ENCODE results near the gene GRK6. TPM values are rescaled to one million over a fixed set of nuclear protein-coding genes. Genes with fewer than 3 reads are reported as not detected.

GRK6 gene
- total RNA-seq, 1 donor from 2014 or later: 17.6 TPM

DNA sequence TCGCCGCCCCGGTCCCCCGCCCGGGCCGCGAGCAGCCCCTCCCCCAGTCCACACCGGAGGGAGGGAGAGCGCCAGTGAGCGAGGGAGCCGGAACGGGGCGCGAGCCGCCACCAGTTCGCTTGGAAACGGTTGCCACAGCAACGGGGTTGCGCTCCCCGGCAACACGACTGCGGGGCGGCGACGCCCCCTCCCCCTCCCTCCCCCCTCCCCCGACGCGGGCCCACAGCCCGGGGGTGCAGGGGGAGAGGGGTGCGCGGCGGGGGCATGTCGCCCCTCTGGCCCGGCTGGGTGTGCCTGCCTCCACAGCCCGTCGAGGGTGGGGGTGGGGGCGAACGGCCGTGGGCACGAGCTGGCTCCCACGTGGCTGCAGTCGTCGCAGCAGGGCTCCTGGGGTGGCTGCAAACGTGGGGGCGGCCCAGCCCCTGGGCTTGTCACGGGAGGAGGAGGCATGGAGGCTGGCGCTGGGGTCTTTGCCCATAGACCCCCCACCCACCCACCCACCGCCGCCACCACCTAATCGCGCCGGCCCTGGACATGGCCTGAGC lies 20.7 kb downstream of the GRK6 start:
- DNase-seq (peak; percentile 57), ATAC-seq (no peak)
- intact Hi-C loops (cut with micrococcal nuclease): no loop called here

DNA sequence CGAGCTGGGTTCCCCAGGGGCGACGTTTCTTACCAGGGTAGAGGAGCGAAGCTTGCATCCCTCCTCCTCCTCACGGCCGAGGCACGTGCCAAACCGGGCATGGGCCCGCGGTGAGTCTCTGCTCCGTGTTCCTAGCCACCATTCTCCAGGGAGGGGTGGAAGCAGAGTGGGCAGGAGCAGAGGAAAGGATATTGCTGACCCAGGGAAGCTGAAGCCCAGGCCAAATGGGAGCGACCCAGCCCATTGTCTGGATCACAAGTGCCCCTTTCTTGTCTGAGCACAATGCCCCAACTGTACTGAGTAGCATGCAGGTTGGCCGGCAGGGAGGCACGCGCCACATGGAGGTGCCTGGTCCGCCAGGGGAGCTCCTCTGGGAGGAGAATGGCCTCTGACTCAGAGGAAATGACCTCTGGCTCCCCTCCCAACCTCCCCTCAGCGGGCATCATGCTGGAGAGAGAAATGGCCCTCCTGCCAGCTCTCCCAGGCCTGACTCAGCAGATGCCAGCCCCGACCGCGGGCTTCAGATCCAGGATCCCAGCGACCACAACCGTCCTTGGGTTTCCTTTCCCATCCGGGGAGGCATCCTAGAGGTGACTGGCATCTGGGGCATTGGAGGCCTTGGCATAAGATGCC lies 21.3 kb downstream of the GRK6 start:
- DNase-seq (peak; percentile 60), ATAC-seq (peak; percentile 57)
- intact Hi-C loops (cut with micrococcal nuclease): no loop called here

DNA sequence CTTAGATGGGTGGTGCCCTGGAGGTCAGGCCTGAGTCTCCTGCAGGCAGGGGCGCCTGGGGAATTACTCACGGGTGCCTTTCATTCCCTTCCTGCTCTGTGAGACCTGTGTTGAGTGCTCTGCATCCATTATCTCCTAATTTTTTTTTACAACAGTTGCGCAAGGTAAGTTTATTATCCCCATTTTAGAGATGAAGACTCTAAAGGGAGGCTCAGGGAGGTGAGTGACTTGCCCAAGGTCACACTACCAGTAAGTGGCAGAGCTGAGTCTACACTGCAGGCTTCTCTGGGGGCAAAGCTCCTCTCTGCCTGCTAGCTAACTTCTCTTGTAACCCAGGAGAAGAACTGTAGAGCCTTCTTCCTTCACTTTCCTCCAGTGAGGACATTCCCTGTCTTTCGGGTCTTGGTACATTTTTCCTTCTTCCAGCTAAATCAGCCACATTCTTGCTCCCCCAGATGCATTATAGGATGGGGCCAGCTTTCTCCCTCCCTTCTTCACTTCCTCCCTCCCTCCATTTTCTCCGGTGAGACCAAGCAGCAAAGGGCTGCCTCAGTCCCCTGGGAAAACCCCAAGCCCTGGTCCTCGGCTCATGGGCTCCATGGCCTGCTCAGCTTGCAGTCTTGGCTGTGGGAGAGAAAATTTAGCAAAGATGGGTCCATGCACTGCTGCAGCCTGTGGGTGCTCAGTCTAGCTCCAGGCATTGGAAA lies 21.9 kb downstream of the GRK6 start:
- no peak for DNase-seq
- intact Hi-C loops (cut with micrococcal nuclease): no loop called here
- ATAC-seq: no peak

DNA sequence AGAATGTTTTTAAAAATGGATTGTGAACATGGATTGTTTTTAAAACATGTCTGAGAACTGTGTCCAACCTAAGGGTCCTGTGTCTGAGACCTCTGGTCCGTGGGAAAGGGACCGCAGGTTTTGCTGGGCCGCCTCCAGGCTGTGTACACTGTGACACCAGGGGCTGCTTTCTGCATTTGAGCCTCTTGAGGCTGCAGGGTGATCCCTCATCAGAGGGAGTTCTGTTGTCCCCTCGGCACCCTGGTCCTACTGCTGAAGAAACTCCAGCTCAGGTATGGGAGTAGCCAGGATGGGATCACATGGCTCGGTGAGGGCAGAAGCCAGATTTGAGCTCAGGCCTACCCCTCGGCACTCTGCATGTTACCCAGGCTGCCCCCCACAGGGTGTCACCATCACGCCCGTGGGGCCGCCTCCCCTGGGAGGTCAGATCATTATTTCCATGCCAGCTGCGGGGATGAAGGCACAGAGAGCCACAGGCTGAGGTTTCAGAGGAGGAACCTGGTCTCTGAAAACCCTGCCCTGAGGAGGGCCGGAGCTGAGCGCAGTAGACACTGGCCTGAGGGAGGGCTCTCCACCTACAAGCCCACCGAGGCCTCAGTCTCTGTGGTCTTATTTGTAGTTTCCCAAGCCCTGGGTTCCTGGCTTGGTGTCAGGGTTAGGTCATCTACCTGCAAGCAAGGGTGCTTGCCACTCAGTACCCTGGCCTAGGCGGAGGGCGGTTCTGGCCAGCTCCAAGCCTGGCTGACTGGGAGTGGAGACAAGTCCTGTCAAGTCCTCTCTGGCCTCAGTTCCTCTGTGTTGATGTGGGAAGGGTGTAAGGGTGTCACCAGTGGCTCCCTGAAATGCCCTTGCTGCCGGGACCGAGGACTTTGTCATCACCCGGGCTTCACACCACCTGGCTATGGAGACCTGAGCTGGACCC lies 22.9 kb downstream of the GRK6 start:
- ATAC-seq: no peak
- intact Hi-C loops (cut with micrococcal nuclease): loop anchor here (5.0 kb wide), 1 partner anchor 57 kb away; no protein-coding TSS in a partner anchor

DNA sequence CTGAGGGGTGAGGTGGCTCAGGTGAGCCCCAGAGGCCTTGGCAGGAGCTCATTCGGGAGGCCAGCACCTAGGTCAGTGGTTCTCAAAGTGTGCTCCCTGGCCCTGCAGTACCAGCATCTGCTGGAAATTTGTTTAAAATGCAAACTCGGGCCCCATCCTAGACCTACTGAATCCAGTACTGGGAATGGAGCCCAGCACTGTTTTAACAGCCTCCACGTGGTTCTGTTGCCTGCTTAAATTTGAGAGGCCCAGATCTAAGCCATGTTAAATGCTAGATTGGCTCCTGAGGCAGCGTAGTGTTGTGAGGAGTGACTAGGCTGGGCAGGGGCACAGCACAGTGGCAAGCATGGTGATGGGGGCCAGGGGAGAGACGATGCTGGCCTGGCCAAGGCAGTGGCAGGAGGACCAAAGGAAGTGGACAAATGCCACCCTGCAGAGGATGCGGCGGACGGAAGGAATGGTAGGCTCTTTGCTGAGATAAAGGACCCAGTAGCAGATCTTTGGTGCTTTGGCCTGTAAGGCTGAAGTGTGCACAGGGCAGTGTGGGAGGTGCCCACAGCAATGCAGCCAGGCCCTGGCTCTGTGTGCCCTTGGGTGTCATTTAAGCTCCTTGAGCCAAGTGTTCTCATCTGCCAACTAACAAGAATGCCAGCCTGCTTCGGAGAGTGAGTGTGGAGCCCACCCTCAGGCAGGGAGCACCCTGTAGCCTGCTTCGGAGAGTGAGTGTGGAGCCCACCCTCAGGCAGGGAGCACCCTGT lies 24.4 kb downstream of the GRK6 start:
- intact Hi-C loops (cut with micrococcal nuclease): loop anchor here (5.0 kb wide), 1 partner anchor 59 kb away; no protein-coding TSS in a partner anchor
- ATAC-seq: no peak
- DNase-seq: no peak

More for the DNA sequence above, 22.9 kb downstream of the GRK6 start:
- no peak for DNase-seq

DNA sequence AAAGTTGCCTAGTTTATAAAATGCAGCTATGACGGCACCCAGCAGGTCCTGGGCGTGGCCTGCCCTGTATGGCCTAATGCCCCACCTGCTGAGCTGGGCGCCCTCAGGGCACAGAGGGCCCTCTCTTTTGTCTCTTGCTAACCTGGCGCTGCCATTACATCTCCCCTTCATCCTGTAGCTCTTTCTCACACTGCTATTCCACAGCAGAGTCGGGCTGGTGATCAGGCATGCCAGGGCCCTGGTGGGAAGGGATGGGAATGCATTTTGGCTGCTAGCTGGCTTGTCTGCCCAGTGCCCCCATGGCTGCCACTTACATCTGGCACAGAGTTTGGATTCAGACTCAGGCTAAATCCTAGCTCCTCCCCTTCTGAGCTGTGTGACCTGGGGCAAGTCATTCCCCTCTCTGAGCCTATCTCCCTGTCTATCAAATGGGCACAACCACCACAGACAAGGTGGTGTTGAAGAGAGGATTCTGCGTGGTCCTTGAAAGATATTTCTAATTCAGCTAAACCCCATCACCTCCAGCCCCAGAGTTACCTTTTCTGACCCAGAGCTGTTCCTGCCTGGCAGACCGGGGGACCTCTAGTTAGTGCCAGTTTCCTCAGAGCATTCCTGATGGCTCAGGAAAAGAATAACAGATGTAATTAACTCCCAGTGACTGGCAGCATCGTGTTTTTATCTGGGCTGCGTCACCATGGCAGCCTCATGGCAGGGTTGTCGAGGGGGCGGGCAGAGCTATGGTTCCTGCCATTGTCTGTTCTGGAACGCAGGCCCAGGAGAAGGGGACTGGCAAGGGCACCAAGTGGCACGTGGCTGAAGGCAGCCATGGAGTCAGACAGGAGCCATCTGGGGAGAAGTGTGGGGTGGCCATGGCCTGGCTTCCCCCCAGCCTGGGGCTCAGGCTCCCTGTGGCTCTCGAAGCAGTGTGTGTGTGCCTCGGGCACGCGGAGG lies 26.5 kb downstream of the GRK6 start:
- no peak for DNase-seq
- intact Hi-C loops (cut with micrococcal nuclease): loop anchor here (5.0 kb wide), 1 partner anchor 61 kb away; no protein-coding TSS in a partner anchor
- no peak for ATAC-seq

DNA sequence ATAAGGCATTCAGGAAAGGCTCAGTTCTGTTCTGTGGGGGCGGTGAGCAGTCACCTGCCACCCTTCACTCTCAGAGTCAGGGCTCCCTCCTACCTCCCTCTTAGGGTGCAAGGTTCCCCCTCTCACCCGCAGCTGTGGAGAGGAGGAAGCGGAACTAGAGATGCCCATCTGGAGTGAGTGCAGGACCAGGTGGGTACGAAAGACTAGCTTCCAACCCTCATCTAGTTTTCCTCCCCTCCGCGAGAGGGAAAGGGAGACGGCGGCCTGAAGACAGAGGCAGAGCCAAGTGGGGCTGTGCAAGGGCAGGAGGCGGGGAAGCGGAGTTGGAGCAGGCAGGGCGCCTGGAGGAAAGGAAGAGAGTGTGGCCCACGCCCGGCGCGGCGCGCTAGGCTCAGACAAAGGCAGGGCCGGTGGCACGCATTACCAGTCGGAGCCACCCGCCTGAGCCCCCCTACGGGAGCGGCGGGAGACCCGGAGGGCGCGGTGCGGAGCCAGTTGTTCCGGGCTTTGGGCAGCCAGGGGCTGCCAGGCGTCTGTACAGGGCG lies 27.4 kb downstream of the GRK6 start:
- peak; percentile 6 for ATAC-seq
- intact Hi-C loops (cut with micrococcal nuclease): loop anchor here (5.0 kb wide), 1 partner anchor 62 kb away; no protein-coding TSS in a partner anchor
- DNase-seq: peak; percentile 63

DNA sequence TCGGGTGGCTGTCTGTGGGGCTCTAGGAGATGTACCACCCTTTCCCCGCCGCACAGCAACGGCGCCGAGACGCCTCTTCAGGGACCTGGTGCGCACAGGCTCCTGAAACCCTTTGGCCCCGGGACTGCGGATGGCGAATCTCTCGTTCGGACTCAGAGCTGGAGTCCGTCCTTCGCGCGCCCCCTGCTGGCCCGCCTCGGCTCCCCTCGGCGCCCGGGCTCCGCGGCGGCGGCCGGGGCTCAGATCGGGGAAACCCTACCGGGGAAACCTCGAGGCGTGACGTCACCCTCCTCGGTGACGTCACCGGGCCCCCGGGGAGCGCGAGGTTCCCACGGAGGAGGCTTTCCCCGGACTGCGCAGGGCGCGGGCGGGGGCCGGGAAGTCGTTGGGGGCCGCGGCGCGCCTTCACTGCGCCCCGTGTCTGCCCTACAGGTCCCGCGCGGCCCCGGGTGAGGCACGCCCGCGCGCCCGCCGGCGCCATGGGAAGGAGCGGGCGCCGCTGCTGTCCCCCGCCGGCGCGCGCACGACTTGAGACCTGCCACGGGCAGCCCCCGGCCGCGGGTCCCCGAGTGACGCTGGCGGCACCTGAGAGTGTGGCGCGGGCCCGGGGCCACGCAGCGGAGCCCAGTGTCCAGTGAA lies 28.0 kb downstream of the GRK6 start:
- DNase-seq (peak; percentile 95), ATAC-seq (peak; percentile 73)
- intact Hi-C loops (cut with micrococcal nuclease): loop anchor here (5.0 kb wide), 1 partner anchor 62 kb away; no protein-coding TSS in a partner anchor

DNA sequence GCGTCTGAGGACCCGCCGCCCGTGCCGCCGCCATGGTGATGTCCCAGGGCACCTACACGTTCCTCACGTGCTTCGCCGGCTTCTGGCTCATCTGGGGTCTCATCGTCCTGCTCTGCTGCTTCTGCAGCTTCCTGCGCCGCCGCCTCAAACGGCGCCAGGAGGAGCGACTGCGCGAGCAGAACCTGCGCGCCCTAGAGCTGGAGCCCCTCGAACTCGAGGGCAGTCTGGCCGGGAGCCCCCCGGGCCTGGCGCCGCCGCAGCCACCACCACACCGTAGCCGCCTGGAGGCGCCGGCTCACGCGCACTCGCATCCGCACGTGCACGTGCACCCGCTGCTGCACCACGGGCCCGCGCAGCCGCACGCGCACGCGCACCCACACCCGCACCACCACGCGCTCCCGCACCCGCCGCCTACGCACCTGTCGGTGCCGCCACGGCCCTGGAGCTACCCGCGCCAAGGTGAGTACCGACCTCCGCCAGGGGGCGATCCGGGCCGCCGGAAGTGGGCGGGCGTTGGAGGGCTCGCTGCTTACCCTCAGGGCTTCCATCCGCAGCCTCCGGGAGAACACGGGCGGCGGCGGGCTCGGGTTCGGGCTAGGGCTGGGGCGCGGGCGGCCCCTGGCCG lies 28.7 kb downstream of the GRK6 start:
- DNase-seq (peak; percentile 87), ATAC-seq (peak; percentile 67)
- intact Hi-C loops (cut with micrococcal nuclease): no loop called here

DNA sequence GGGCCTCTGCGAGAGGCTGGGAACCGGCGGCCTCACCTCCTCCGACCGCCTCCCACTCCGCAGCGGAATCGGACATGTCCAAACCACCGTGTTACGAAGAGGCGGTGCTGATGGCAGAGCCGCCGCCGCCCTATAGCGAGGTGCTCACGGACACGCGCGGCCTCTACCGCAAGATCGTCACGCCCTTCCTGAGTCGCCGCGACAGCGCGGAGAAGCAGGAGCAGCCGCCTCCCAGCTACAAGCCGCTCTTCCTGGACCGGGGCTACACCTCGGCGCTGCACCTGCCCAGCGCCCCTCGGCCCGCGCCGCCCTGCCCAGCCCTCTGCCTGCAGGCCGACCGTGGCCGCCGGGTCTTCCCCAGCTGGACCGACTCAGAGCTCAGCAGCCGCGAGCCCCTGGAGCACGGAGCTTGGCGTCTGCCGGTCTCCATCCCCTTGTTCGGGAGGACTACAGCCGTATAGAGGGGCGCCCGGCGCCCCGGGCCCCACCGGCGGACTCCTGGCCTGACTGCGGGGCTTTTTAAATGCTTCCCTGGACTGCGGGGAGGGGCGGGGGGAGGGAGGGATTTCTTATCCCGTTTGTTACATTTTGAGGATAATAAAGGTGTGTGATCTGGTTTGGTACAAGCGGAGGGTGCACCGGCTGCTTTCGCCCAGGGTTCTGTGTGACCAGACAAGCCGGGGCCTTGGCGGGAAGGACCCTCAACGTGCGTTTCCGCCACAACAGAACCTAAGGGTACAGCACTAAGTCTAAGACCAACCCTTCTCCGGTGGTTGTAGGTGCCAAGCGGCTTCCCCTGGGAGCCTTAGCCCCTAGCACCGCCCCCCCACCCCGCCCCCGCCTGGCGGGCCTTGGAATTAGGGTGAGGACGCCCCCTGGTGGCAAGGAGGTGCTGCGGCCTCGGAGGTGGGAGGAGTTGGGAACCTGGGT lies 29.4 kb downstream of the GRK6 start:
- ATAC-seq: peak; percentile 72
- peak; percentile 95 for DNase-seq
- intact Hi-C loops (cut with micrococcal nuclease): no loop called here

DNA sequence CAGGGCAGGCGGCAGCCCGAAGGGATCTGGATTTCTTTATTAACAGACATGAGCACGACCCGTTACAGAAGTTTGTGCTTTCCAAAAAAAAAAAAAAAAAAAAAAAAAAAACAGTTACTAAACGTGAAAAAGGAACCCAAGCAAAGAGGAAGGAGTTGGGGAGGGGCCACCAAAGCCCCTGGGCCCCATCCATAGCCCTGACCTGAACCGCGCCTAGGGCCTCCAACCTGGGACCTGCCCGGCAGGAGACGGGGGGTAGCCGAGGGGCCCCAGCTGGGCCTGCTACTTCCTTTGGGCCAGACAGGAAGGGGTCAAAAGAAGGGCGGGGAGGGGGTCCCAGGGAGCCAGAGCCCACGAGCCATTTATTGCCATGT lies 30.1 kb downstream of the GRK6 start:
- no peak for DNase-seq
- intact Hi-C loops (cut with micrococcal nuclease): no loop called here

DNA sequence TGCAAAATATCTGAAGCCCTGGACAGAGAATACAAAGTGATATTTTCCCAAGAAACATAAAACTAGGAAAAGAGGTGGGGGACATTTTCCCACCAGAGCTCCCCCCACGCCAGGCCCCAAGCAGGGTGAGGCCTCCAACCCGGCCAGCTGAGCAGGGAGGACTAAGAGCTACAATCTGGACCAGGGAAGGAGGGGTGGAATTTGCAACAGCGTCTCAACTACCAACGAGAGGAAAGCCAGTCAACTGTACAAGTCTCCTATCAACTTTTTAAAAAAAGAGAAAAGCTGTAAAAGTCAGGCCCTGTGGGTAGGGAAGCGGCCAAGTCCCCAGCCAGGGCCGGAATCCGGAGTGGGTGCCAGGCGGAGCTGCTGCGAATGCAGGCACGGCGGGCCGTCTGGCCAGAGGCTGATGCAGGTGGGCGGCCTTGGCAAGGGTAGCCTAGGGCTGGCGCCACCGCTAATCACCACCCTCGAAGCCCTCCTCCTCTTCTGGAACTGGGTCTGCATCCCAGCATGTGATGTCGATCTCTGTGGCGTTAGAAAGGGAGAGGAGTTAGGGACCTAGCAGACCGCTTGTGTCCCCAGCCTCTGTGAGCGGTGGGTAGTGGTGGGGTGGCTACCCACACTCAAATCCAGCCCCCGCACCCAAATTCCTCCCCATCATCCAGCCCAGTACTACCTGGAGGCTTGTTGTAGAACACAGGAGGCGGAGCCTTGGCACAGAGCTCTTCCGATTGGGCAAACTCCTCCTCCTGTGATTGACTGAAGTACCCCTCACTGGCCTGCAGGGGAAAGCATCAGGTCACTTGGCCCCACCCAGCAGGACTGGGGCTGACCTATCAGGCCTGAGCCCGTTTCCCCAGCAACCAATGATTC lies 30.7 kb downstream of the GRK6 start:
- peak; percentile 80 for DNase-seq
- ATAC-seq: peak; percentile 34
- intact Hi-C loops (cut with micrococcal nuclease): no loop called here

More for the DNA sequence above, 30.1 kb downstream of the GRK6 start:
- ATAC-seq: no peak

DNA sequence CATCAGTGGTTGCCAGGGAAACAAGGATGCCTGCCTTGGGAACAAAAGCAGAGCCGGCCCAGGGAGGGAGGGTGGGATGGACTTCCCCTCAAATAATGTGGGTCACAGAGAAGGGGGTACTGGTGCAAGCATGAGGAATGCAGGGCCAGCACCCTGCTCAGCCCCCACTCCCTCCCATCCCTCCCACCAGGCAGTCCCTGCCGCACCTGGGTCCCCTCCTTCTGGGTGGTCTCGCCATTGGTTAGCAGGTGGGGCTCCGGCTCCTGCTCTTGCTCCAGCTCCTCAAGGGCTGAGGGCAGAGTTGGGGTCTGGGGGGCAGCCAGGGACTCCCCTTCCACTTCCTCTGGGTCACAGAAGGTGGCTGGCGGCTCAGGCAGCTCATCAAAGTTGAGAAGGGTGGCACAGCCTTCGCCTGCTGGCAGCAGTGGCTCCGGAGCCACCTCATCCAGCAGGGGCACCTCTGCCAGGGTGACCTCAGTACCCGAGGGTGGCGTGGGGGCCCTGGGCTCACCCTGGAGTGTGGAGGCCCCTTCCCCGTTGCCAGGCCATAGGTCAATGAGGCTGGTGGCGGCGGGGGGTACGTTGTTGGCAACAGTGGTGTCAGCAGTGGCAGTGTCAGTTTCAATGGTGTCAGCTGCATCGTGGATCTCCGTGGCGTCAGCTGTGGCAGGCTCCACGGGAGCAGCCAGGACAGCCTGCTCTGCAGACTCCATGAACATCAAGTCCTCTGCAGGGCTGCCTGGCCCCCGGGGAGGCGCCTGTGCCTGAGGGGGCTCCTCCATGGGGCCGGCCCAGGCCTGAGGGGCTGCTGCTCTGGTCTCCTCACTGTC lies 31.6 kb downstream of the GRK6 start:
- ATAC-seq (no peak), DNase-seq (no peak)
- intact Hi-C loops (cut with micrococcal nuclease): no loop called here

All from left ventricle myocardium superior (tissue), 1 donor.